Right renal cortex interstitium (tissue), 3 donors: ENCODE measurements around the gene PPP2R3A. TPM values are rescaled to one million over a fixed set of nuclear protein-coding genes. Genes with fewer than 3 reads are reported as not detected.
"Not testable (repeated sequence)": the region's sequence is repeated elsewhere in the genome, so short reads cannot be mapped to it uniquely, and the experiment has no call there.

Source experiments
- DNase-seq, 3 donors: peaks; one replicate each; pipeline ENCODE4 v3.0.0-alpha.2; 2013; ENCODE audit warnings: low read depth in 3 of 3, low spot score in 2 of 3
- polyA plus RNA-seq, 3 donors: library from polyadenylated mRNA; unstranded; fragments of 120-200 nt; gene quantifications; one replicate each; pipeline ENCODE4 v1.2.1, GENCODE V29; 2013; ENCODE audit not compliant: insufficient read length in 3 of 3

The PPP2R3A gene
- polyA plus RNA-seq, 3 donors = 23.2 to 26.9 (median 24.5) TPM

- DNase-seq = no peak
Measured at GRCh38 chr3:136189043-136189442, 223.5 kb downstream of the PPP2R3A start.

GRCh38 chr3:136189859-136190617 is 224.5 kb downstream of the PPP2R3A start:
- no peak for DNase-seq

GRCh38 chr3:136192195-136192594 is 226.7 kb downstream of the PPP2R3A start:
- not testable (repeated sequence) for DNase-seq

GRCh38 chr3:136192831-136193230 is 227.3 kb downstream of the PPP2R3A start:
- DNase-seq = no peak

- DNase-seq = peak in 1 of 3 donors; percentile 13
Measured at GRCh38 chr3:136193278-136194054, 227.9 kb downstream of the PPP2R3A start.

- peak in 2 of 3 donors; percentile 30 to 45 for DNase-seq
Measured at GRCh38 chr3:136194409-136195257, 229.1 kb downstream of the PPP2R3A start.

GRCh38 chr3:136195258-136196063 is 229.9 kb downstream of the PPP2R3A start:
- DNase-seq = peak in 2 of 3 donors; percentile 25 to 54

- DNase-seq = no peak
Measured at GRCh38 chr3:136196064-136196400, 230.5 kb downstream of the PPP2R3A start, which contains the start of gene MSL2. MSL2 (minus strand) TSS chr3:136196335; CDS start chr3:136195113, 1,222 bp downstream.

GRCh38 chr3:136196401-136197158 is 231.1 kb downstream of the PPP2R3A start:
- peak; percentile 99 to 100 (median 100) for DNase-seq

GRCh38 chr3:136197159-136197793 is 231.7 kb downstream of the PPP2R3A start:
- no peak for DNase-seq

Other genes with a start within 250 kb of the PPP2R3A start
- 10 to 100 TPM; 50.1 to 53.4 (median 50.6) TPM for gene MSL2, start 230.6 kb downstream of the PPP2R3A start, polyA plus RNA-seq